ENCODE measurements around the gene MUC4. TPM values are rescaled to one million over a fixed set of nuclear protein-coding genes. Genes with fewer than 3 reads are reported as not detected.

The MUC4 gene
- total RNA-seq, 1 experiment from 2014 or later: 3.6 TPM

DNA sequence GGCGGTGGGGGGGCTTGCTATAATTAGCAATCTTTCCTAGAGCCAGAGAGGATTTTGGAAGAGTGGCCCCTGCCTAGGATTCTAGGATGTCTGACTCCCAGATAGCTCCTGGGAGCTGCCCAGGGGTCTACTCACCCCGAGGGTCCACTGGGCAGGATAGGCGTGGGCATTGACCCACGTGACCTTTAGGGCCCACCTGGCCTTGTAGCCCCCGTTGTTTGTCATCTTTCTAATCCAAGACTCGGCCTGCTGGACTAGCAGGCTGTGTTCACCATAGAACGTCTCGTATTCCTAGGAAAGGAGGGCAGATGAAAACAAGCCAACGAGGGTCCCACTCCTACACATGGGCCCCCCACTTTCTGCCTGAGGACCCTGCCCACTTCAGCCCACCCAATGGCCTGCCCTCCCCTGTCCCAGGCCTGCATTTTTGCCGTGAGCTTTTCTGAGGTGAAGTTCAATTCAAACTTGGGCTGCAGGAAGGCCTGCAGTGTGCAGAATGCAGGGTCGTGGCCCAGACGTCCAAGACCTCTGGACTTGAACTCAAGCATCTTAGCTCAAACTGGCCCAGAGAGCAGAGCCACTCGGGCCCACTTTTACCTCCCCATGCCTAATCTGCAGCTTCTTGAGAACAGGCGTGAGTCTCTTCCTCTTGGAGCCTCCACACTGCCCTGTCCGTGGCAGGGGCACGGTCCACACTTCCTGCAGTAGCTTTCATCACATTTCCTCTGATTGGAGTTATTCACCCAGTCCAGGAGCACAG, 41.5 kb downstream of the MUC4 start:
- H3K4me1 Mint-ChIP-seq (ENCODE audit: low read depth, unreplicated experiment): no peaks in the 10 kb centered on the region
- TF ChIP-seq, protein P1, sequence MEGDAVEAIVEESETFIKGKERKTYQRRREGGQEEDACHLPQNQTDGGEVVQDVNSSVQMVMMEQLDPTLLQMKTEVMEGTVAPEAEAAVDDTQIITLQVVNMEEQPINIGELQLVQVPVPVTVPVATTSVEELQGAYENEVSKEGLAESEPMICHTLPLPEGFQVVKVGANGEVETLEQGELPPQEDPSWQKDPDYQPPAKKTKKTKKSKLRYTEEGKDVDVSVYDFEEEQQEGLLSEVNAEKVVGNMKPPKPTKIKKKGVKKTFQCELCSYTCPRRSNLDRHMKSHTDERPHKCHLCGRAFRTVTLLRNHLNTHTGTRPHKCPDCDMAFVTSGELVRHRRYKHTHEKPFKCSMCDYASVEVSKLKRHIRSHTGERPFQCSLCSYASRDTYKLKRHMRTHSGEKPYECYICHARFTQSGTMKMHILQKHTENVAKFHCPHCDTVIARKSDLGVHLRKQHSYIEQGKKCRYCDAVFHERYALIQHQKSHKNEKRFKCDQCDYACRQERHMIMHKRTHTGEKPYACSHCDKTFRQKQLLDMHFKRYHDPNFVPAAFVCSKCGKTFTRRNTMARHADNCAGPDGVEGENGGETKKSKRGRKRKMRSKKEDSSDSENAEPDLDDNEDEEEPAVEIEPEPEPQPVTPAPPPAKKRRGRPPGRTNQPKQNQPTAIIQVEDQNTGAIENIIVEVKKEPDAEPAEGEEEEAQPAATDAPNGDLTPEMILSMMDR (IDR thresholded peaks at IDR 0.05; ENCODE audit: unreplicated experiment): no peak
- peaks cover 25% of the 10 kb centered on the region for H3K27me3 Mint-ChIP-seq (ENCODE audit: unreplicated experiment)
- CTCF ChIA-PET: no interaction called here
- no peak for DNase-seq
- no peak overlapping the region for H3K4me3 Mint-ChIP-seq (ENCODE audit: low read depth, unreplicated experiment)
- no peaks in the 10 kb centered on the region for H3K36me3 Mint-ChIP-seq (ENCODE audit: insufficient read depth, unreplicated experiment)
- intact Hi-C loops (cut with micrococcal nuclease; ENCODE audit: unreplicated experiment): no loop called here
- no TSS peak for BruUV-seq (replicated peaks)
- H3K27ac Mint-ChIP-seq (ENCODE audit: unreplicated experiment): no peak overlapping the region
- peaks cover 2% of the 10 kb centered on the region for H3K9me3 Mint-ChIP-seq (ENCODE audit: low read depth, unreplicated experiment)

DNA sequence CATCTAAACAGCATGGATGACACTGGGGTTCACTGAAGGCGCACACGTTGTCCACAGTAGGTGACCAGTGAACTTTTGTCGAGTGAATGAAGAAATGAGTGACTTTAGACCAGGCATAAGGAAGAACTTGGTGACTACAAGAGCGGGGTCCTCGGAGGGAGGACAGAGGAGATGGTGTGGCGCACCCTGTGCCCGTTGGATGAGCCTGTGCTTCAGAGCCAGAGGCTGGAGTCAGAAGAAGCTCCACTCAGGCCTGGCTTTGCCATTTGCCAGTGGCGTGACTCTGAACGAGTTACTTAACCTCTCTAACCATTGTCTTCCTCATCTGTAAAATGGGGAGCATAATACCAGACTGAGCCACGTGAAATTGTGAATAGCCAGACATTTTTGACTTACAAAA, 42.2 kb downstream of the MUC4 start:
- H3K27ac Mint-ChIP-seq (ENCODE audit: unreplicated experiment): no peak overlapping the region
- no peaks in the 10 kb centered on the region for H3K4me1 Mint-ChIP-seq (ENCODE audit: low read depth, unreplicated experiment)
- TF ChIP-seq, protein P1 (IDR thresholded peaks at IDR 0.05; ENCODE audit: unreplicated experiment): no peak
- CTCF ChIA-PET: no interaction called here
- H3K27me3 Mint-ChIP-seq (ENCODE audit: unreplicated experiment): peaks cover 28% of the 10 kb centered on the region
- BruUV-seq (replicated peaks): no TSS peak
- no peaks in the 10 kb centered on the region for H3K36me3 Mint-ChIP-seq (ENCODE audit: insufficient read depth, unreplicated experiment)
- intact Hi-C loops (cut with micrococcal nuclease; ENCODE audit: unreplicated experiment): no loop called here
- H3K4me3 Mint-ChIP-seq (ENCODE audit: low read depth, unreplicated experiment): no peak overlapping the region
- no peak for DNase-seq
- peaks cover 2% of the 10 kb centered on the region for H3K9me3 Mint-ChIP-seq (ENCODE audit: low read depth, unreplicated experiment)

DNA sequence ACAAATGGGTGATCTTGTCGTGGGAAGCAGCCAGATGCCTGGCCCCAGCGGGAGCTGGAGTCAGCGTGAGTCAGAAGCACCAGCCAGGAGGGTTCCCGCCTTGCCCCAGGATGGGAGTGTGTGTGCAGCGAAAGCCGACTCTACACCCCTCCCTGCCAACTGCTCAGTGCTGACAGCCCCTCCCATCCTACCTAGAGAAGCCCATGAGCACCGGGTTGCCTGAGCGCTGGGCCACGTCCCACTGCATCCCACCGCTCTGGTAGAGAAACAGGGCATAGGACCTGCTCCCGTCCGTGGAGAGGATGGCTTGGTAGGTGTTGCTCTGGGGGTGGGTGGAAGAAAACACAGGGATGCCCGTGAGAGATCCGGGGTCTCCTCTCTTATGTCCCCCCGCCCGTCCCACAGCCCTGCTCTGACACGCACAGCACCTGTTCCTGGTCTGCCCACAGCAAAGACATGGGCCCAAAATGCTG, 42.9 kb downstream of the MUC4 start:
- no peak for DNase-seq
- CTCF ChIA-PET: no interaction called here
- Mint-ChIP-seq H3K4me1 (ENCODE audit: low read depth, unreplicated experiment) (no peaks in the 10 kb centered on the region), H3K4me3 (ENCODE audit: low read depth, unreplicated experiment) (no peak overlapping the region), H3K9me3 (ENCODE audit: low read depth, unreplicated experiment) (peaks cover 2% of the 10 kb centered on the region), H3K36me3 (ENCODE audit: insufficient read depth, unreplicated experiment) (no peaks in the 10 kb centered on the region), H3K27ac (ENCODE audit: unreplicated experiment) (no peak overlapping the region), H3K27me3 (ENCODE audit: unreplicated experiment) (peaks cover 30% of the 10 kb centered on the region)
- TF ChIP-seq, protein P1 (IDR thresholded peaks at IDR 0.05; ENCODE audit: unreplicated experiment): no peak
- no TSS peak for BruUV-seq (replicated peaks)
- intact Hi-C loops (cut with micrococcal nuclease; ENCODE audit: unreplicated experiment): no loop called here

DNA sequence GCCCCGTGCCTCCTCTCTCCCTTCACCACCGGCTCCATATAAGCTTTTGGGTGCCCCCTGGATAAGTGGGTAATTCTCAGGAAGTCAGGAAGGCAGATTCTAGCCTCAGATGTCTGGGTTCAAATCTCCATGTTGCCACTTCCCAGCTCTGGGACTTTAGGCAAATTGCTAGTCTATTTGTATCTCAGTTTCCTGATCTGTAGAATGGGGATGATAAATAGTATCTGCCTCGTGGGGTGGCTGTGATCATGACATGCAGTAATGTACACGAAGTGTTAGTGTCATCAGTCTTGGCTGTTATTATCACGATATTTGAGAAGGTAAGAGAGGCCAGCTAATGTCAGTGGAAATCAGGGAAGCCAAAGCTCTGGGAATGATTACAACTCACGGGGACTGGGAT, 43.3 kb downstream of the MUC4 start:
- TF ChIP-seq, protein P1 (IDR thresholded peaks at IDR 0.05; ENCODE audit: unreplicated experiment): no peak
- no peak overlapping the region for H3K27ac Mint-ChIP-seq (ENCODE audit: unreplicated experiment)
- H3K9me3 Mint-ChIP-seq (ENCODE audit: low read depth, unreplicated experiment): peaks cover 2% of the 10 kb centered on the region
- no TSS peak for BruUV-seq (replicated peaks)
- CTCF ChIA-PET: no interaction called here
- intact Hi-C loops (cut with micrococcal nuclease; ENCODE audit: unreplicated experiment): no loop called here
- no peaks in the 10 kb centered on the region for H3K36me3 Mint-ChIP-seq (ENCODE audit: insufficient read depth, unreplicated experiment)
- DNase-seq: no peak
- peaks cover 27% of the 10 kb centered on the region for H3K27me3 Mint-ChIP-seq (ENCODE audit: unreplicated experiment)
- H3K4me1 Mint-ChIP-seq (ENCODE audit: low read depth, unreplicated experiment): no peaks in the 10 kb centered on the region
- no peak overlapping the region for H3K4me3 Mint-ChIP-seq (ENCODE audit: low read depth, unreplicated experiment)

Data from Calu3 (cell line).